Ureter (tissue), 1 donor: ENCODE data around the gene HPS6. TPM values are rescaled to one million over a fixed set of nuclear protein-coding genes. Genes with fewer than 3 reads are reported as not detected.

Experiments
- DNase-seq: peaks from one replicate; pipeline ENCODE4 v3.0.0-alpha.2; 2020; ENCODE audit warnings: low spot score
- total RNA-seq: library from RNA; stranded (reverse); gene quantifications from one replicate; pipeline ENCODE4 v1.2.4, GENCODE V29; 2023
- donor health status: DM: yes; HTN: yes; CAD: no.

The HPS6 gene
- total RNA-seq, 1 donor from 2014 or later: 16.0 TPM

DNA sequence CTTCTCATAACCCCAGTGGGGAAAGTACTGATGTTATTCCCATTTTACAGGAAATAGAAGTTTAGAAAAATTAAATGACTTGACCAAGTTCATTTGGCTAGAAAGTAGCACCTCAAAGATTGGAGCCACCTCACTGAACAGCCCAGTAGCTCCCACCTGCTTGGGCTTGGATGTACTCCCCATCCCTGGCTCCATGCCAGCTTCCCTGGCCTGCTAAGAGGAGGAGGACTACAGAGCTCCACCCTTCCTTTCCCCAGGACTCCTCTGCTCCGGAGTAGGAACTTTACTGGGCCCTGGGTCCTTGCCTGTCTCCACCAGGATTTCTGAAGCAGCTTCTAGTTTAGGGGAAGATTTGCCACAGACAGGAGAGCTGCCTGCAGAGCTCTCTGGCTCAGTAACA, 3.1 kb downstream of the HPS6 start:
- DNase-seq: no peak

- no peak for DNase-seq
Observed at GRCh38 chr10:102069071-102069470, 3.9 kb downstream of the HPS6 start.

- peak; percentile 85 for DNase-seq
Observed at GRCh38 chr10:102072673-102073527, 7.8 kb downstream of the HPS6 start.

DNA sequence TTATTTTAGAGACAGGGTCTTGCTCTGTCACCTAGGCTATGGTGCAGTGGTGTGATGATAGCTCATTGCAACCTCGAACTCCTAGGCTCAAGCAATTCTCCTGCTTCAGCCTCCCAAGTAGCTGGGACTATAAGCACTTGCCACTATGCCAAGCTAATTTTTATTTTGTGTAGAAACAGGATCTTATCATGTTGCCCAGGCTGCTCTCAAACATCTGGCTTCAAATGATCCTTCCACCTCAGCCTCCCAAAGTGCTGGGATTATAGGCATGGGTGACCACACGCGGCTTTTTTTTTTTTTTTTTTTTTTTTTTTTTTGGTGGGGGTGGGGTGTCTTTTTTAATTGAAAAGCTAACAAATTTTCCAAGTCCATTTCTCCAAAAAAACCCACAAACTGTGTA, 18.4 kb downstream of the HPS6 start:
- DNase-seq: no peak

- DNase-seq: no peak
Observed at GRCh38 chr10:102085336-102085735, 20.2 kb downstream of the HPS6 start.

GRCh38 chr10:102086196-102086595, 21.0 kb downstream of the HPS6 start:
- DNase-seq: no peak

GRCh38 chr10:102090772-102091171, 25.6 kb downstream of the HPS6 start:
- DNase-seq: no peak

DNA sequence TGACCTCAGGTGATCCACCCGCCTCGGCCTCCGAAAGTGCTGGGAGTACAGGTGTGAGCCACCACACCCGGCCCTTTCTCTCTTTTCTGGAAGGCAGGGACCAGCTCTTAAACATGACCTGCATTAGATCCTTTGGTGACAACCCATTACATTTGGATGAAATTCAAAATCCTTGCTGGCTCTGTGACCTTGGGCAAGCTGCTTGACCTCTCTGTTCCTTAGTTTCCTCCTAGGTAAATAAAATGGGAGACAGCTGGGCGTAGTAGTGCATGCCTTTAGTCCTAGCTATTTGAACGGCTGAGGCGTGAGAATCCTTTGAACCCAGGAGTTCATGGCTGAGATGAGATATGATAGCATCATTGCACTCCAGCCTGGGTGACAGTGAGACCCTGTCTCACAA, 31.3 kb downstream of the HPS6 start:
- no peak for DNase-seq

GRCh38 chr10:102101152-102101551, 36.0 kb downstream of the HPS6 start:
- DNase-seq: no peak

GRCh38 chr10:102102421-102102820, 37.3 kb downstream of the HPS6 start:
- DNase-seq: no peak

DNA sequence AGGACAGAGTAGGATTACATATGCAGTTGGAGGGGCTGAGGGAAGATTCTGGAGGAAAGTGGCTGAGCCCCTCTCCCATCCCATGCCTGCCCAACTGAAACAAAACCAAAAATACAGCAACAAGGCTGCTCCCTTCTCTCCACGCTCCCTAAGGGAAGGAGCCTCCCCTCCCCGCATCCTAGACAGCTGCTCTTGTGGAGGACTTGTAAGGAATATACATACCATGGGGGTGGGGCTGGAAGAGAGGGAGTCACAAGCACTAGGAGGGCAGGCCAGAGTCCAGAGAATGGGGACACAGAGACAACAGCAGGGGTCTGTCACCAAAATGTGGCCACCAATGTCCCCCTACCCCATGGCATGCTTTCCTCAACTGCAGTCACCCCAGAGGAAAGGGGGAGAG, 41.8 kb downstream of the HPS6 start:
- DNase-seq: no peak

DNA sequence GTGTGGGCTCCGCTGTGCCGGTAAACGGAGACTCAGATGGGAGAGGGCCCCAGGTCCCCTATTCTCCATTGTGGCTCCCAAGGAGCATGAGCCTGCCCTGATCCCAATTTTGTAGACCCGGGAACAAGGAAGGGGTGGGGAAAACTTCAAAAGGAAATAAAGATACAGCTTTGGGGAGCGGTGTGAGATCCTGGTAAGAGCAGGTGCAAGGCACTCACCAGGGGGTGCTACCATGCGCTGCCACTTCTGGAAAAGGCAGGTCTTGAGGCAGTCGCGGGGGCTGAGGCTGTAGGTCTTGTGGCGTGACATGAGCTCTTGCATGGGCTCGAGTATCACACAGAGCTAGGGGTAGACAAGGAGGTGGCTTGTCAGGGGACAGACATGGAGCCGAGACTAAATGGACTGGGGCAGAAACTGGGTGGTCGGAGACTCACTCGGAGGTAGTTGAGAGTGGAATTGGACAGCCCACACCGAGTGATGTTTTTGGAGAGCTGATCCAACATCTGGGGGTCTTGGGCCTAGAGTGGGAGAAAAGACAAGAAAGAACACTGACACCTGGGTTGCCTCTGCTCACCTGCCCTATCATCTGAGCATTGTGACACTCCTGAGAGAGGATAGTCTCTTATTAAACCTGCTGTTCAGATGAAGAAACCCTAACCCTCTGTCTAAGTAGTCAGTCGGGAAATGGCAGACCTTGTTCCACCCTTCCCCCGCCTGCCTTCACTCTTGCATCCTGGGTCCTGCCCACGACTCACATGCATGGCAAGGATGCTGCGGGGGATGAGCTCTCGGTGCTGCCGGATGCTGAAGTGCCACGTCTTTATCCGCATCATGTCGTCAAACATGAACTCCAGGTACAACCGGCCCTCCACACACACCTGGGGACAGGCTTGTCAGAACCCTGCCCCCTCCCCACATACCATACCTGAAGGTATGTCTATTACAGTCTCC, 44.3 kb downstream of the HPS6 start:
- DNase-seq: no peak

GRCh38 chr10:102111276-102111675, 46.1 kb downstream of the HPS6 start:
- no peak for DNase-seq

GRCh38 chr10:102112210-102112817, 47.2 kb downstream of the HPS6 start:
- no peak for DNase-seq

GRCh38 chr10:102113261-102113955, 48.3 kb downstream of the HPS6 start:
- DNase-seq: peak; percentile 64

DNA sequence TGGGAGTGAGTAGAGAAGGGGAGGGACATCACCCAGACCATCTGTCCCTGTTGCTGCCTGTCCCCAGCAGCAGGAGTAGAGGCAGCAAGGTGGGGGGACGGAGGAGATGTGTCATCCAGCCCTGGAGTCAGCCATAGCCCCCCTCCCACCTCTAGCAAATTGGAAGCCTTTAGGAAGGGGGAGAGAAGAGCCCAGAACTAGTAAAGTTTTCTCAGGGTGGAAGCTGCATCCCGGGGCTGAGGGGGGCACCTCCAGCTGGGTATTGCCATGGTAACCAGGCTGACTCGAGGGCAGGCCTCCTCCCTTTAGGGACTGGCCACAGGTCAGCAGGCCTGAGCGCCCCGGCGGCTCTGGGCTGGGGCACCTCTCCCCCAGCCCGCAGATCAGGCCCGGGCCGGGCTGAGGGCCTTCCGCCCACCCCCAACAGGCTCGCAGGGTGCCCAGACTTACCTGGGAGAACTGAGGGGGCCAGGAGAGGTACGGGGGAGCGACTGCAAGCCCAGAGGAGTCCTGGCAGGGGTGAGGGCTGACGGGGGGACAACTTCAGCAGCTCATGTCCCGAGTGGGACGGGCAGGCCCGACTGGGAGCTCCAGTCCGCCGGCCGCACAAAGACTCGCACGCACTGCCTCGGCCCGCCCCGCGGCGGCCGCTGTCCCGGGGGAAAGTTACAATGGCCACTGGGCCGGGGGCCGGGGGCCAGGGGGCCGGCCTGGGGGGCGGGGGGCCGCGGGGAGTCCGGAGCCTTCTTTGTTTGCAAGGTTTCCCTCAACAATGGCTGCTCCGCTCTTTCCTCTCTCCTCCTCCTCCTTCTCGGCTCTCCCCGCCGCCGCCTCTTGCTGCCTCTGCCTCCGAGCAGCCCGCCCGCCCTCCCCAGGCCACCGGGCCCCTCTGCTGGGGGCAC, 49.1 kb downstream of the HPS6 start:
- DNase-seq: no peak

- peak; percentile 94 for DNase-seq
Observed at GRCh38 chr10:102114861-102115618, 49.9 kb downstream of the HPS6 start.

GRCh38 chr10:102115775-102116174, 50.6 kb downstream of the HPS6 start:
- no peak for DNase-seq

DNA sequence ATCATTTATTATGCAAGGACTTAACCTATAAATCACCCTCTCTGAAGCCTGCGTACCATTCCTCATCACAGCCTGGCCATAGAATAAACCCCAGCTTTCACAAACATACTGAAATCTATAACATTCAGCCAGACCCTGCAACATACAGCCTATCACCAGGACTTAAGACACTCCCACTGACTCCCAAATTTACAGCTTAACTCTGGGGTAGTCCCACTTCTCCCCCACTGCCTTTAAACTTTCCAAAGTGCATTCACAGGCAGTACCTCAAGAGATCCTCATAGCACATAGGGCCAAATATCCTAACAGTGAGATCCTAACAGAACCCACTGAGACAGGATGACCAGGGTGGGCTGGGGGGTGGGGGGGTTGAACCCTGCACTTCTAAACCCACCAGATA, 51.5 kb downstream of the HPS6 start:
- no peak for DNase-seq
